ENCODE data around the gene NUP210L.

Gene NUP210L

DNA sequence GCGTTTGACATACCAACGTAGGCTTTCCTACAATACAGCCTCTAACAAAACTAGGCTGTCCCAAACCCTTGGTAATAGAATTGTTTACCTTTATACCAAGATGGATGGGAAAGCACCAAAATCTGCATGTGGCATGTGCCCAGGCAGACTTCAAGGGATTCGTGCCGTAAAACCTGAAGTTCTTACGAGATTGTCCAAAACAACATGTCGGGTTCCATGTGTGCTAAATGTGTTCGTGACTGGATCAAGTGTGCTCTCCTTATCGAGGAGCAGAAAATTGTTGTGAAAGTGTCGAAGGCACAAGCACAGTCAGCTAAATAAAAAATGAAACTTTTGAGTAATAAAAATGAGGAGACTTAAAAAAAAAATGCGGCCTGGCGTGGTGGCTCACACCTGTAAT is 159.2 kb downstream of the NUP210L start:
- Histone ChIP-seq H3K9me2 (replicated peaks; ENCODE audit: low read depth, low read length) (no peaks in the 10 kb centered on the region), H3K9me3 (ENCODE audit: insufficient read depth, low read depth, low read length) (no peaks in the 10 kb centered on the region), H3K4me1 (ENCODE audit: insufficient read depth, low read length, poor library complexity, severe bottlenecking) (peaks cover 21% of the 10 kb centered on the region), H3K4me3 (ENCODE audit: low read length, poor library complexity, severe bottlenecking) (no peak overlapping the region), H3K36me3 (ENCODE audit: insufficient read depth, low read length) (peaks cover 23% of the 10 kb centered on the region), H3K9ac (ENCODE audit: low read depth, low read length, poor library complexity, severe bottlenecking) (no peak overlapping the region), H3F3A (ENCODE audit: low read depth) (0 out of 2 replicates have a peak, but pooled peaks cover 8% of the 10 kb centered on the region), H3K79me2 (ENCODE audit: insufficient read depth, low read length) (peaks cover 34% of the 10 kb centered on the region), H4K20me1 (ENCODE audit: insufficient read depth, low read length, poor library complexity, severe bottlenecking) (peaks cover 24% of the 10 kb centered on the region), H3K4me2 (ENCODE audit: low read depth, low read length, poor library complexity, severe bottlenecking) (no peak overlapping the region), H3K27me3 (ENCODE audit: insufficient read depth, low read length, poor library complexity, severe bottlenecking) (no peaks in the 10 kb centered on the region), H2AFZ (ENCODE audit: low read length) (no peak overlapping the region)
- no peak for TF ChIP-seq EZH2phosphoT487 (IDR thresholded peaks at IDR 0.05; ENCODE audit: borderline replicate concordance)
- TF ChIP-seq, protein P1, sequence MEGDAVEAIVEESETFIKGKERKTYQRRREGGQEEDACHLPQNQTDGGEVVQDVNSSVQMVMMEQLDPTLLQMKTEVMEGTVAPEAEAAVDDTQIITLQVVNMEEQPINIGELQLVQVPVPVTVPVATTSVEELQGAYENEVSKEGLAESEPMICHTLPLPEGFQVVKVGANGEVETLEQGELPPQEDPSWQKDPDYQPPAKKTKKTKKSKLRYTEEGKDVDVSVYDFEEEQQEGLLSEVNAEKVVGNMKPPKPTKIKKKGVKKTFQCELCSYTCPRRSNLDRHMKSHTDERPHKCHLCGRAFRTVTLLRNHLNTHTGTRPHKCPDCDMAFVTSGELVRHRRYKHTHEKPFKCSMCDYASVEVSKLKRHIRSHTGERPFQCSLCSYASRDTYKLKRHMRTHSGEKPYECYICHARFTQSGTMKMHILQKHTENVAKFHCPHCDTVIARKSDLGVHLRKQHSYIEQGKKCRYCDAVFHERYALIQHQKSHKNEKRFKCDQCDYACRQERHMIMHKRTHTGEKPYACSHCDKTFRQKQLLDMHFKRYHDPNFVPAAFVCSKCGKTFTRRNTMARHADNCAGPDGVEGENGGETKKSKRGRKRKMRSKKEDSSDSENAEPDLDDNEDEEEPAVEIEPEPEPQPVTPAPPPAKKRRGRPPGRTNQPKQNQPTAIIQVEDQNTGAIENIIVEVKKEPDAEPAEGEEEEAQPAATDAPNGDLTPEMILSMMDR (conservative IDR thresholded peaks at IDR 0.05; ENCODE audit: low read length), result no peak

DNA sequence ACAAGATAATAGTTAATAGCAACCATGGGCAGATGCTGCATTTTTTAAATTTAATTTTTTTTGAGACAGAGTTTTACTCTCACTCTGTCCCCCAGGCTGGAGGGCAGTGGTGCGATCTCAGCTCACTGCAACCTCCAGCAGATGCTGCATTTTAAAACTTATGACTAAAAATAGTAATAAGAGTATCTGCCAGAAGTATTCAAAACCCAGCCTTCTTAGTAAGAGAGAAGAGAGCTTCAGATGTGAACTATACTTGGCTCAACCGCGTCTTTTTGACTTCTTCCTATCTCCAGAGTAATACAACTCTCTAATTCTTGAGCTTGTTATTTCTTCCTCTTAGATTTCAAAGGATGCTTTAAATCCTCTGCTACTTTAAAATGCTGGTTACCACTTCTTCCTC is 159.7 kb downstream of the NUP210L start:
- no peak overlapping the region for H3K9ac ChIP-seq (ENCODE audit: low read depth, low read length, poor library complexity, severe bottlenecking)
- H3K36me3 ChIP-seq (ENCODE audit: insufficient read depth, low read length), result peaks cover 23% of the 10 kb centered on the region
- H4K20me1 ChIP-seq (ENCODE audit: insufficient read depth, low read length, poor library complexity, severe bottlenecking), result peaks cover 24% of the 10 kb centered on the region
- H2AFZ ChIP-seq (ENCODE audit: low read length), result no peak overlapping the region
- H3K4me3 ChIP-seq (ENCODE audit: low read length, poor library complexity, severe bottlenecking), result no peak overlapping the region
- H3K9me2 ChIP-seq (replicated peaks; ENCODE audit: low read depth, low read length), result no peaks in the 10 kb centered on the region
- no peaks in the 10 kb centered on the region for H3K27me3 ChIP-seq (ENCODE audit: insufficient read depth, low read length, poor library complexity, severe bottlenecking)
- H3K9me3 ChIP-seq (ENCODE audit: insufficient read depth, low read depth, low read length), result no peaks in the 10 kb centered on the region
- H3K79me2 ChIP-seq (ENCODE audit: insufficient read depth, low read length), result peaks cover 35% of the 10 kb centered on the region
- TF ChIP-seq EZH2phosphoT487 (IDR thresholded peaks at IDR 0.05; ENCODE audit: borderline replicate concordance), result no peak
- TF ChIP-seq, protein P1 (conservative IDR thresholded peaks at IDR 0.05; ENCODE audit: low read length), result no peak
- H3F3A ChIP-seq (ENCODE audit: low read depth), result 0 out of 2 replicates have a peak, but pooled peaks cover 8% of the 10 kb centered on the region
- peaks cover 21% of the 10 kb centered on the region for H3K4me1 ChIP-seq (ENCODE audit: insufficient read depth, low read length, poor library complexity, severe bottlenecking)
- H3K4me2 ChIP-seq (ENCODE audit: low read depth, low read length, poor library complexity, severe bottlenecking), result no peak overlapping the region

DNA sequence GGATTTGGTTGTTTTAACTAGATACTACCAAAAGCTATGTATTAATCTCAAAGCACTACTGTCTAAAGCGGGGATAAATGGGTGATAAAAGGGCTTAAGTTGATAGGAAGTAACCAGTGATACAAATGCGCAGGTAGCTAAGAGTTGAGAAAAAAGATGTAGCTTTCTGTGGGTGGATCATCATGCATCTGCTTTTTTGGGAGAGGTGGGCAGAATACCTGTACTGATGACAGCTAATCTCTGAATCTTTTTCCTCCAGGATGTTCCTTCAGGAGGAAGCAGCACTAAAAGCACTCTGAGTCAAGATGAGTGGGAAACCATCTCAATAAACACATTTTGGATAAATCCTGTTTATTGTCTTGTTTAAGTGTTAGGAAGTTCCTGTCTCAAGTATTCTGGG is 163.1 kb downstream of the NUP210L start:
- peak overlapping the region; percentile 85 for H3K4me3 ChIP-seq (ENCODE audit: low read length, poor library complexity, severe bottlenecking)
- peak overlapping the region; percentile 95 for H3K4me2 ChIP-seq (ENCODE audit: low read depth, low read length, poor library complexity, severe bottlenecking)
- H3K79me2 ChIP-seq (ENCODE audit: insufficient read depth, low read length), result peaks cover 35% of the 10 kb centered on the region
- H3K9me3 ChIP-seq (ENCODE audit: insufficient read depth, low read depth, low read length), result no peaks in the 10 kb centered on the region
- no peaks in the 10 kb centered on the region for H3K9me2 ChIP-seq (replicated peaks; ENCODE audit: low read depth, low read length)
- peaks cover 23% of the 10 kb centered on the region for H3K36me3 ChIP-seq (ENCODE audit: insufficient read depth, low read length)
- H3F3A ChIP-seq (ENCODE audit: low read depth), result 0 out of 2 replicates have a peak, but pooled peaks cover 8% of the 10 kb centered on the region
- H3K4me1 ChIP-seq (ENCODE audit: insufficient read depth, low read length, poor library complexity, severe bottlenecking), result peaks cover 21% of the 10 kb centered on the region
- H4K20me1 ChIP-seq (ENCODE audit: insufficient read depth, low read length, poor library complexity, severe bottlenecking), result peaks cover 24% of the 10 kb centered on the region
- H3K27me3 ChIP-seq (ENCODE audit: insufficient read depth, low read length, poor library complexity, severe bottlenecking), result no peaks in the 10 kb centered on the region
- H3K9ac ChIP-seq (ENCODE audit: low read depth, low read length, poor library complexity, severe bottlenecking), result peak overlapping the region; percentile 93
- H2AFZ ChIP-seq (ENCODE audit: low read length), result no peak overlapping the region
- no peak for TF ChIP-seq EZH2phosphoT487 (IDR thresholded peaks at IDR 0.05; ENCODE audit: borderline replicate concordance)
- TF ChIP-seq, protein P1 (conservative IDR thresholded peaks at IDR 0.05; ENCODE audit: low read length), result no peak
